Activated naive CD4-positive, alpha-beta T cell treated with anti-CD3 and anti-CD28 coated beads, Interleukin-2, amount 50 U/mL, for 72 hours (primary cell): ENCODE measurements around the gene MDM2. TPM values are rescaled to one million over a fixed set of nuclear protein-coding genes. Genes with fewer than 3 reads are reported as not detected.
"Not testable (repeated sequence)": the region's sequence is repeated elsewhere in the genome, so short reads cannot be mapped to it uniquely, and the experiment has no call there.

ENCODE experiments used
- ATAC-seq, 2 donors: fragments of 150-1000 bp; cut with Tn5 transposase; 2 replicates each; pipeline ENCODE4 v1.10.0; 2021; ENCODE audit warnings: mild to moderate bottlenecking in 2 of 2, moderate library complexity in 2 of 2
- DNase-seq, 2 donors: peaks; one replicate each; pipeline ENCODE4 v3.0.0; 2021 to 2022; ENCODE audit warnings: low spot score in 2 of 2
- H3K27ac Mint-ChIP-seq, 2 donors: one replicate each; pipeline ENCODE4 v1.8.0; 2022; ENCODE audit warnings: mild to moderate bottlenecking in 2 of 2, mixed read lengths in 2 of 2
- H3K36me3 Mint-ChIP-seq, 2 donors: one replicate each; pipeline ENCODE4 v1.8.0; 2022; ENCODE audit warnings: mixed read lengths in 2 of 2
- H3K9me3 Mint-ChIP-seq, 2 donors: one replicate each; pipeline ENCODE4 v1.8.0; 2022; ENCODE audit warnings: mixed read lengths in 2 of 2
- total RNA-seq, 2 donors: library from RNA; stranded (reverse); gene quantifications; one replicate each; pipeline ENCODE4 v1.2.3, GENCODE V29; 2022

Gene MDM2
- total RNA-seq, 2 donors from 2014 or later, result 141 to 393 TPM

DNA sequence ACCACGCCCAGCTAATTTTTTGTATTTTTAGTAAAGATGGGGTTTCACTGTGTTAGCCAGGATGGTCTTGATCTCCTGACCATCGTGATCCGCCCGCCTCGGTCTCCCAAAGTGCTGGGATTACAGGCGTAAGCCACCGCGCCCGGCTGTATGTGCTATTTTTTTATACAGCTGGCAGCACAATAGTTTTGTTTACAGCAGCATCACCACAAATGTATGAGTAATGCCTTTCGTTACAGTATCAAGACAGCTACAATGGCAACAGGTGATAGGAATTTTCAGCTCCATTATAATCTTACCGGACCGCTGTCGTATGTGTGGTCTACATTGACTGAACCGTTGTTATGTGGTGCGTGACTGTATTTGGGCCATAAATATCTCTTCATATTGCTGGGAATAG lies 11.6 kb upstream of the MDM2 start:
- H3K36me3 Mint-ChIP-seq, result no peaks in the 10 kb centered on the region
- H3K9me3 Mint-ChIP-seq, result no peaks in the 10 kb centered on the region
- H3K27ac Mint-ChIP-seq, result no peak overlapping the region
- DNase-seq, result no peak
- ATAC-seq, result no peak

GRCh38 chr12:68798882-68799234 lies 9.1 kb upstream of the MDM2 start:
- ATAC-seq (no peak), DNase-seq (no peak)
- H3K9me3 Mint-ChIP-seq, result no peaks in the 10 kb centered on the region
- no peaks in the 10 kb centered on the region for H3K36me3 Mint-ChIP-seq
- peak overlapping the region in 1 of 2 donors; percentile 2 for H3K27ac Mint-ChIP-seq

GRCh38 chr12:68800294-68800693 lies 7.7 kb upstream of the MDM2 start:
- H3K36me3 Mint-ChIP-seq, result no peaks in the 10 kb centered on the region
- H3K27ac Mint-ChIP-seq, result peak overlapping the region in 1 of 2 donors; percentile 23
- ATAC-seq (no peak), DNase-seq (no peak)
- H3K9me3 Mint-ChIP-seq, result no peaks in the 10 kb centered on the region

DNA sequence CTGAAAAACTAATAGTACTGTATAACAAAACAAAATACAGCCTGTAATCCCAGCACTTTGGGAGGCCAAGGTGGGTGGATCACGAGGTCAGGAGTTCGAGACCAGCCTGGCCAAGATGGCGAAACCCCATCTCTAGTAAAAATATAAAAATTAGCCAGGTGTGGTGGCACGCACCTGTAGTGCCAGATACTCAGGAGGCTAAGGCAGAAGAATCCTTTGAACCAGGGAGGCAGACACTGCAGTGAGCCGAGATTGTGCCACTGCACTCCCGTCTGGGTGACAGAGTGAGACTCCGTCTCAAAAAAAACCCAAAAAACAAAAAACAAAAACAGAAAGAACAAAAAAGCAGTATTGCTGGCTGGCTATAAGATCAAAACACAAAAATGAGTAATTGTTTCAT lies 6.9 kb upstream of the MDM2 start:
- not testable (repeated sequence) for H3K9me3 Mint-ChIP-seq, DNase-seq, H3K36me3 Mint-ChIP-seq, H3K27ac Mint-ChIP-seq, ATAC-seq

DNA sequence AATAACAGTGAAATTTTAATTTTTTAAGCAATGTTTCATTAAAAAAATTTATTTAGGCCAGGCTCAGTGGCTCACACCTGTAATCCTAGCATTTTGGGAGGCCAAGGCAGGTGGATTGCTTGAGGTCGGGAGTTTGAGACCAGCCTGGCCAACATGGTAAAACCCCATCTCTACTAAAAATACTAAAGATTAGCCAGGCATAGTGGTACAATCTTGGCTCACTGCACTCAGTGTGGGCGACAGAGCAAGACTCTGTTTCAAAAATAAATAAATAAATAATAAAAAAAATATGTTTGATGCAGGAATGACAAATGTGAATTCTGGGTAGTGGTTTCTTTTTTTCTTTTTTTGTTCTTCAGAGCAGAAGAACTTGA lies 5.6 kb upstream of the MDM2 start:
- not testable (repeated sequence) for DNase-seq

DNA sequence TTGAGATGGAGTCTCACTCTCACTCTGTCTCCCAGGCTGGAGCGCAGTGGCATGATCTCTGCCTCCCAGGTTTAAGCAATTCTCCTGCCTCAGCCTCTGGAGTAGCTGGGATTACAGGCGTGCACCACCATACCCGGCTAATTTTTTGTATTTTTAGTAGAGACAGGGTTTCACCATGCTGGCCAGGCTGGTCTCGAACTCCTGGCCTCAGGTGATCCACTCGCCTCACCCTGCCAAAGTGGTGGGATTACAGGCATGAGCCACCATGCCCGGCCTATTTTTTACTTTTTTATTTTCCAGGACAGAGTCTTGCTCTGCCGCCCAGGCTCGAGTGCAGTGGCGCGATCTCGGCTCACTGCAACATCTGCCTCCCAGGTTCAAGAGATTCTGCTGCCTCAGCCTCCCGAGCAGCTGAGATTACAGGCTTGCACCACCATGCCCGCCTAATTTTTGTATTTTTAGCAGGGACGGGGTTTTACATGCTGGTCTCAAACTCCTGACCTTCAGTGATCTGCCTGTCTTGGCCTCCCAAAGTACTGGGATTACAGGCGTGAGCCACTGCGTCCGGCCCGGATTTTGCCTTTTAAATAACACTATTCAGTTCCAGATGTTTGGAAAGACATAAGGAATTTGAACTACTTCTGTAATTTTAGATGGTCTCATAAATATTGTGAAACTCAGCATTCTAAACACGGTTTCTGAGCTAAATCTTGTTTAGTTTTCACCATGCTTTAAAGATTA lies 4.9 kb upstream of the MDM2 start:
- not testable (repeated sequence) for H3K27ac Mint-ChIP-seq, H3K9me3 Mint-ChIP-seq, H3K36me3 Mint-ChIP-seq, DNase-seq, ATAC-seq

More for the DNA sequence above, 5.6 kb upstream of the MDM2 start:
- not testable (repeated sequence) for ATAC-seq, H3K27ac Mint-ChIP-seq, H3K9me3 Mint-ChIP-seq, H3K36me3 Mint-ChIP-seq

DNA sequence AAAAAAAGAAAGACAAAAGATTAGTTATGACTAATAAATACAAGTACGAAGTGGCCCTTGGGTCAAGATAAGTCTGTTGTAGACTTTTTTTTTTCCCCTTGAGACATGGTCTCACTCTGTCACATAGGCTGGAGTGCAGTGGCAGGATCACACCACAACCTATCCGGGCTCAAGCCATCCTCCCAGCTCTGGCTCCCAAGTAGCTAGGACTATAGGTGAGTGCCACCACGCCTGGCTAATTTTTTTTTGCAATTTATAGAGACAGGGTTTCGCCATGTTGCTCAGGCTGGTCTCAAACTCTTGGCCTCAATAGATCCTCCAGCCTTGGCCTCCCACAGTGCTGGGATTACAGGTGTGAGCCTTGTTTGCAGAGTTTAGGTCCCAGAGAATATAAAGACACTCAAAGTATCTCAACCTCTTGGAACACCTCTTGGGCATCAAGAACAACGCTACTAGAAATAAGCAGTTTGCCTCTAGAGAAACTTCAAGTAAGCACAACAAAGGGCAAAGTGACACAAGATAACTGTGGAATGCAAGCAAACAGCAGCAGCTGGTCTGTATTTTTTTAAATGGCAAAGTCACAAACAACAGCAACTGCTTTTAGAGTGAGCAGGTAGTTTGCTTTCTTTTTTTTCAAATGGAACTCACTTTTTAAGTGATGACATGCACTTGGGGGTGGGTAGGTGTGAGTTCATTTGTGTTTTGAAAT lies 3.9 kb upstream of the MDM2 start:
- no peak for DNase-seq
- H3K36me3 Mint-ChIP-seq, result peaks cover 8 to 11% of the 10 kb centered on the region in 2 donors
- no peaks in the 10 kb centered on the region for H3K9me3 Mint-ChIP-seq
- no peak overlapping the region for H3K27ac Mint-ChIP-seq
- no peak for ATAC-seq

GRCh38 chr12:68804657-68805591 lies 3.1 kb upstream of the MDM2 start:
- DNase-seq (no peak), ATAC-seq (no peak)
- H3K9me3 Mint-ChIP-seq, result no peaks in the 10 kb centered on the region
- peak overlapping the region in 1 of 2 donors; percentile 100 for H3K27ac Mint-ChIP-seq
- H3K36me3 Mint-ChIP-seq, result peaks cover 13 to 19% of the 10 kb centered on the region in 2 donors

GRCh38 chr12:68805592-68806120 lies 2.3 kb upstream of the MDM2 start:
- Mint-ChIP-seq H3K27ac (peak overlapping the region in 1 of 2 donors; percentile 100), H3K9me3 (no peaks in the 10 kb centered on the region), H3K36me3 (peaks cover 14 to 21% of the 10 kb centered on the region in 2 donors)
- ATAC-seq (no peak), DNase-seq (no peak)

DNA sequence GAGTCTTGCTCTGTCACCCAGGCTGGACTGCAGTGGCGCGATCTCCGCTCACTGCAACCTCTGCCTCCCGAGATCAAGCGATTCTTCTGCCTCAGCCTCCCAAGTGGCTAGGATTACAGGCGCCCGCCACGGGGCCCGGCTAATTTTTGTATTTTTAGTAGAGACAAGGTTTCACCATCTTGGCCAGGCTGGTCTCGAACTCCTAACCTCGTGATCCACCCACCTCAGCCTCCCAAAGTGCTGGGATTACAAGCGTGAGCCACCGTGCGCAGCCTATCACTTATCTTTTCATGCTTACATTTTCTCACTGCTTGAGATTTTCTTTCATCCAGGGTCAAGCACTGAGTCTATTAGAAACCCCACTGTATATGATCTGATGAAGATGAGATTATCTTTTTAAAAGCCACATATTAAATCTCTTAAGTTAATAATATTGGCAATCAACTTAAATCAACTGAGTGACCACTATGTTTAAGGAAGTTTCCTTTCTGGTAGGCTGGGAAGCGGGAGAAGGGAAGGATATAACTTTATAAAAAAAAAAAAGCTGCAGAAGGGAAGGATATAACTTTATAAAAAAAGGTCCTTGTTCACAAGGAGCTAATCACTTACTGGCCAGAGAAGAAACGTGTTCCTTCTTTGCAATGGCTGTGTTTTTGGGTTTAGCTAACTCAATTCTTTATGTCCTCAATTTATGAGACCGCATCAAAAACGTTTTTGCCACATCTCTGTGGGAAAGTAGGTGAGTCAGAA lies 1.3 kb upstream of the MDM2 start:
- ATAC-seq, result no peak
- DNase-seq, result no peak
- no peaks in the 10 kb centered on the region for H3K9me3 Mint-ChIP-seq
- peaks cover 21 to 31% of the 10 kb centered on the region in 2 donors for H3K36me3 Mint-ChIP-seq
- peak overlapping the region; percentile 96 to 100 for H3K27ac Mint-ChIP-seq

- H3K27ac Mint-ChIP-seq, result peak overlapping the region; percentile 96 to 100
- ATAC-seq, H3K9me3 Mint-ChIP-seq: not testable (repeated sequence)
- peaks cover 22 to 33% of the 10 kb centered on the region in 2 donors for H3K36me3 Mint-ChIP-seq
- DNase-seq, result peak; percentile 14 to 65
These were observed 752 bp upstream of the MDM2 start for GRCh38 chr12:68807274-68807575.

GRCh38 chr12:68808388-68809189 lies 612 bp downstream of the MDM2 start:
- DNase-seq, result peak; percentile 62 to 95
- Mint-ChIP-seq H3K9me3 (no peaks in the 10 kb centered on the region), H3K36me3 (peaks cover 34 to 45% of the 10 kb centered on the region in 2 donors), H3K27ac (peak overlapping the region; percentile 98 to 100)
- ATAC-seq, result peak; percentile 55 to 80

- Mint-ChIP-seq H3K27ac (peak overlapping the region; percentile 98 to 100), H3K9me3 (no peaks in the 10 kb centered on the region), H3K36me3 (peaks cover 38 to 52% of the 10 kb centered on the region in 2 donors)
- ATAC-seq (no peak), DNase-seq (no peak)
These were observed 1.4 kb downstream of the MDM2 start for GRCh38 chr12:68809190-68810026.

DNA sequence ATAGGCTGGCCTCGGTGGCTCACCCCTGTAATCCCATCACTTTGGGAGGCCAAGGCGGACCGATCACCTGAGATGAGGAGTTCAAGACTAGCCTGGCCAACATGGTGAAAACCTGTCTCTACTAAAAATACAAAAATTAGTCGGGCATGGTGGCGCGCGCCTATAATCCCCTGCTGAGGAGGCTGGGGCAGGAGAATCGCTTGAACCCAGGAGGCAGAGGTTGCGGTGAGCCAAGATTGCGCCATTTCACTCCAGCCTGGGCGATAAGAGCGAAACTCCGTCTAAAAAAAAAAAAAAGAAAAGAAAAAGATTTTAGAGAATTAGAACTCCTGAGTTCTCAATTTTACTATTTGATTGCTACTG lies 2.0 kb downstream of the MDM2 start:
- not testable (repeated sequence) for ATAC-seq
- Mint-ChIP-seq H3K36me3 (peaks cover 44 to 57% of the 10 kb centered on the region in 2 donors), H3K27ac (peak overlapping the region; percentile 68 to 100)

GRCh38 chr12:68811573-68811972 lies 3.6 kb downstream of the MDM2 start:
- H3K9me3 Mint-ChIP-seq, ATAC-seq, DNase-seq: not testable (repeated sequence)
- H3K36me3 Mint-ChIP-seq, result peaks cover 49 to 64% of the 10 kb centered on the region in 2 donors
- H3K27ac Mint-ChIP-seq, result peak overlapping the region; percentile 88 to 92

More for the DNA sequence above, 2.0 kb downstream of the MDM2 start:
- not testable (repeated sequence) for DNase-seq, H3K9me3 Mint-ChIP-seq
